Fibroblast of lung (primary cell): Measurements from ENCODE around the gene HHLA2.

ENCODE experiments used
- CTCF ChIP-seq, 2 donors: IDR thresholded peaks in 1 of 2; conservative IDR thresholded peaks in 1 of 2; 1 replicate in 1 of 2; 2 replicates in 1 of 2; pipeline ENCODE4 v1.5.1; 2011 to 2012; ENCODE audit warnings: low read length in 2 of 2, control low read depth in 1 of 2, inconsistent platforms in 1 of 2, low read depth in 1 of 2, mild to moderate bottlenecking in 1 of 2
- EZH2 ChIP-seq: IDR thresholded peaks from 2 replicates; pipeline ENCODE4 v1.5.1; 2012; ENCODE audit warnings: low read length, control low read depth, mild to moderate bottlenecking; ENCODE audit errors: missing control alignments

GRCh38 chr3:108393128-108393900, 97.0 kb downstream of the HHLA2 start:
- TF ChIP-seq CTCF (conservative IDR thresholded peaks at IDR 0.05 in 1 of 2, IDR thresholded peaks at IDR 0.05 in 1 of 2; ENCODE audit: low read depth in 1 of 2, low read length in 2 of 2), result no peak
- no peak for TF ChIP-seq EZH2
